Measurements from ENCODE around the gene HSP90B1.

Gene HSP90B1

DNA sequence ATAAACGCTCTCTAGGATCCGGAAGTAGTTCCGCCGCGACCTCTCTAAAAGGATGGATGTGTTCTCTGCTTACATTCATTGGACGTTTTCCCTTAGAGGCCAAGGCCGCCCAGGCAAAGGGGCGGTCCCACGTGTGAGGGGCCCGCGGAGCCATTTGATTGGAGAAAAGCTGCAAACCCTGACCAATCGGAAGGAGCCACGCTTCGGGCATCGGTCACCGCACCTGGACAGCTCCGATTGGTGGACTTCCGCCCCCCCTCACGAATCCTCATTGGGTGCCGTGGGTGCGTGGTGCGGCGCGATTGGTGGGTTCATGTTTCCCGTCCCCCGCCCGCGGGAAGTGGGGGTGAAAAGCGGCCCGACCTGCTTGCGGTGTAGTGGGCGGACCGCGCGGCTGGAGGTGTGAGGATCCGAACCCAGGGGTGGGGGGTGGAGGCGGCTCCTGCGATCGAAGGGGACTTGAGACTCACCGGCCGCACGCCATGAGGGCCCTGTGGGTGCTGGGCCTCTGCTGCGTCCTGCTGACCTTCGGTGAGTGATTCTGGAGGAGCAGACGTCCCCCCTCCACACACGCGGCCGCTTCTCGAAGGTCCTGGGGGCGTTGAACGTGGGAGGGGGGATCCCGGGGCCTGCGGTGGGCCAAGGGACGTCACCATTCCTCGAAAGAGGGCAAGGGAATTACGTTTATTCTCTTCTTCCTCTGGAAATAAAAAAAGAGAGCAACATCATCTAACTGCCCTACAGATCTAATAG lies at the start of gene HSP90B1:
HSP90B1 (plus strand) TSS at position 377 of the 753 bp plus-strand sequence; CDS start at position 483, 106 bp downstream.
- DNase-seq: peak; percentile 100

DNA sequence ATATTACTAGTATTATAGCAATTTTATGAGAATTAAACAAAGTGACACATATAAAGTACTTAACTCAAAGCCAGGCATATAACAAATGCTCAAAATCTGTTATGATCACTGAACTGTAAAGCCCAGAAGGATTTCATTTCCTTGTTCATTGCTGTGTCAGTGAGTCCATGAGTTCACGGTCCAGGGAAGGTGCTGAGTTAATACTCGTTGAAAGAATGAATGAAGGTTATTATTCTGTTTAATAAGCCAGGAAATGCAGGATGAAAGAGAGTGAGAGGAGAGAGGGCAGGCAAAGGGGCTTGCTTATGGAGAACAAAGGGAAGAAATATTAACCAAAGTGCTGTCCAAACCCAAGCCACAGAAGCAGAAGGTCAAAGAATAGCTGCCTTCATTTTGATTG lies 48.9 kb upstream of the HSP90B1 start:
- no peak for DNase-seq

DNA sequence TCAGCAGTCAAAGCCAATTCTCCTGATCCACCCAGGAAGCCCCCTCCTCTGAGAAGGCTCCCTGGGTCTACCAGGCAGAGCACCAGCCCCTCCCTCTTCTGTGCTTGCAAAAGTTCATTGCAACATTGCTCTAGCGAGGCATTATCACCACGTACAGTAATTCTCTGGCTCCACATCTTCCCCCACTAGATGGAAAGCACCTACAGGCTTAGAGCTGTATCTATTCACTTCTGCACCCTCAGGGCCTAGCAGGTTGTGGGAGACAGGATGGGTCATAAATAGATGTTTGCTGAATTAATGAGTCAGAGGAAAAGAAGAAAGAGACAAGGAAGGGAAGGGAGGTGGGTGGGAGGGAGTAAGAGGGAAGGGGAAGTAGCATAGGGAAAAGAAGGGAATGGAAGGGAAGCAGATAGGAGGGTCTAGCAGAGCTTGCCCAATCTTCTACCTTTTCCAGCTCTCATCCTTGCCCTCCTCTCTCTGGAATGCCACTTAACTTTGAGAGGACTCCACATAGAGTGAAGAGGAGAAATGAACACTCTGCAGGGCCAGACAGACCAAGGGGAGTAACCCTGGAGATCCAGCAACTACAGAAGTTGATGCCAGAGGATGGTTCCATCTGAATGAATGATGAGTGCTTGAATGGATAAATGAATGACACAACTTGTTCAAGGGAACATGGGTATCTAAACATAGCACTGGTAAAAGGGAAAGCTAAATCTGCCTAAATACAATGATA lies 47.2 kb upstream of the HSP90B1 start:
- DNase-seq: no peak

DNA sequence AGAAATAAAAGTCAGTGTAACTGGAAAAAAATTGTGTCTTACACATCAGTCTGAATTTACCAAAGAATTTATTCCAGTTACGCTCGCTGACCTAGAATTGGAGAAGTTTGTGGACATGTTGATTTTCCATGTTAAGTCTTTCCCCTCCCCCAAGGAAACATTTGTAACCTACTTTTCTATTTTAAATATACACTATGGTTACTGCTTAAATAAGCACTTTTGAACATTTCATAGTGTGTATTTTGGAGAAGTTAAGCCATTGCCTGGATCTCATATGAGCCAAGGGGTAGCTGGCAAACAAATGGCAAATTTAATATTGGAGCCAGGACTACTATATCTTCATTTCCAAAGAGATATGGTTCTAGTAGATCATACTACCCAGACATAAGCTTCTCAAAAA lies 46.3 kb upstream of the HSP90B1 start:
- no peak for DNase-seq

DNA sequence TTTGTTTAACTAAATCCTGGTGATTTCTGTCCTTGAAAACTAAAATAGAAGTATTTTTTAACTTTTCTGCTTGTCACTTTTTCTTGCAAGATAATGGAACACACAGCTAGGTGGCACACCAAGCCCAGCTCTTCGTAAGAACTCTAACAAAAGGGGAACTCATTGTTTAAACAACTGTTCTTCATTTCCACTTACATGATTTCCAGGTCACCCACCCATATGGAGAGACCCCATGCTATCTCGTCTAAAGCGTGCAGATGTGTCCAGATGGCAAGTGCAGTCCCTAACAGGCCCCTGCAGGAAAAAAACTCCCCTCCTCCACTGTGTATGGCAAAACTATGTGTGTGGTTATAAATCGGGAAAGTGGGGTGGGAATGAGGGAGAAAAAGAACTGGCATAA lies 45.9 kb upstream of the HSP90B1 start:
- DNase-seq: peak; percentile 27

DNA sequence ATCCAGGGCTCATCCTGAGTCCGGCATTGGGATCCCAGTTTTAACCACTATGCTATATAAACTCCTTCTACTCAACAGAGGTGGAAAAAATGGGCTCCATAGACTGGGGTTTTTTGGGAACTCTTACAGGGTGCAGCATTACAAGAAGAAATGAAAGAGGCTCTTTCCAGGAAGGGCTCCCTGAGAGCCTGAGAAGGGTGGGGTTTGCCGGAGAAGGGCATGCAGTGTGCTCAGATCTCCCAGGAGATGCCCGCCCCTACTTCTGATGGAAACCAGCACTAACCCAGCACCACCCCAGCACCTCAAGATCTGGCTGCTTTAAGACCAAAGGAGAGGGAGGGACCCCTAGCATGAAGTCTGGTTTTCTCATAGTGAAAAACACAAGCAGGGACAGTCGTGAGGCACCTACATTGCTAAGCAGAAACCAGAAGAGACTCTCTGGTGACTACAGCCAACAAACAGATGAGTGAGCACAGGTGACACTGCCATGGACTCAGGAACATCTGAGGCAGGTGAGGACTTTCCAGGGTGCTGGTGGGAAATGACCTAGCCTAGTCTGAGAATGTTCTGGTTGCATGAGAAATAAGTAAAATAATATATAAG lies 43.9 kb upstream of the HSP90B1 start:
- DNase-seq: no peak

DNA sequence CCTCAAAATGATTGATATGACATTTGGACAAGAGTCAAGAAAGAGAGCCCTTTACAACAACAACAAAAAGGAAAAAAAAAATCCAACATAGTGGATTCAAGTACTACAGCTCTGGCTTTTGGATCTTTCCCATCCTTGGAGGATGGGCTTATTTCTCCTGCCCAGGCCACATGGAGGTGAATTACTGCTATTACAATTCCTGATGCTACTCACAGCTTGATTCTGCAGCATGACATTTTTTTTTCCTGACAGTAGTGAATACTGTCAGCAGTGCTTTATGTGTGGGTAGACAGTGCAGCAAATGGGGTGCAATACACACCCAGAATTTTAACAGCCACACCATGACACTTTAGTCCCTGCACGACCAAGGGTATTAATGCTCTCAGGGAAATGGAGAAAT lies 42.5 kb upstream of the HSP90B1 start:
- no peak for DNase-seq

DNA sequence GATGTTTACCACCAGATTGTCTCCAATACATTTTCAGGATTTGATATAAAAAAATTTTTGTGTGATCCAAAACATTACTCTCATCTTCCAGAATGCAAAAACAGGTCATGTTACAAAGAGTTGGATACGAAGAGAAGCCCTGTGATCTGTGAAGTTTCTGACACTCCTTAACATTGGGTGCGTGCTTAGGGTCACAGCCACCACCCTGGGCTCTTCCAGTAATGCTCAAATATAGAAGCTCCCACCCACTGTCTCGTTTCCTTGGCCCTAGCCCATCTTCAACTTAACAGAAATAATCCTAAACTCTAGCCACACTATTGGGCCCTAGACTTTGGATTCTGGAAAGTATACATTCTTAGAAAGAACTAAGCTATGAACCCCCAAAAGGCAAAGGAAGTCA lies 32.9 kb upstream of the HSP90B1 start:
- DNase-seq: no peak

DNA sequence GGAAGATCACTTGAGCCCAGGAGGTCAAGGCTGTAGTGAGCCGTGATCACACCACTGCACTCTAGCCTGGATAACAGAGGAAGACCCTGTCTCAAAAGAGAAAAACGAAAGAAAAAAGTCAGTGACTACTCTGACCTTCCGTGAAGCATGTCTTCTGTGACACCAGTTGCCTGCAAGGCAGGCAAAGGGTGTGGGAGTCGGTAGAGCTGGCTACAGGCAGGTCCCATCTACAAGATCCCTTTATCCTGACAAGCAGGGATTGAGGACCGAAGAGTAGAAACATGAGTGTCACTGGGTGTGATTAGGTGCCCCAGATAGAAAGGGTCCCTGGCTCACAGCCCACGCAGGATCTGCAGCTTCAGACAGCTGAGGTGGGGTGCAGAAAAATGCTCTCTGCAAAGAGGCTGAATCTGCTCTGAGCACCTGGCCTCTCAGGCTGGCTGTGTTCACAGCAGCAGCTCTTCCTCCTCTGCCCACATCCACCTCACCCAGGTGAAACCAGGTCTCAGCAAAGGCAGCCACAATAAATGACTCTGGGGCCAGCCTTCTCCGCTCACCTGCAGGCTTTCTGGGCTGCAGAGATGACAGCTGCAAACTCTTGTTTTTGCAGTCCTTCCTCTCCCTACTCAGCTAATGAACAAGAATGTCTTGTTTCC lies 28.6 kb upstream of the HSP90B1 start:
- DNase-seq: peak; percentile 15

DNA sequence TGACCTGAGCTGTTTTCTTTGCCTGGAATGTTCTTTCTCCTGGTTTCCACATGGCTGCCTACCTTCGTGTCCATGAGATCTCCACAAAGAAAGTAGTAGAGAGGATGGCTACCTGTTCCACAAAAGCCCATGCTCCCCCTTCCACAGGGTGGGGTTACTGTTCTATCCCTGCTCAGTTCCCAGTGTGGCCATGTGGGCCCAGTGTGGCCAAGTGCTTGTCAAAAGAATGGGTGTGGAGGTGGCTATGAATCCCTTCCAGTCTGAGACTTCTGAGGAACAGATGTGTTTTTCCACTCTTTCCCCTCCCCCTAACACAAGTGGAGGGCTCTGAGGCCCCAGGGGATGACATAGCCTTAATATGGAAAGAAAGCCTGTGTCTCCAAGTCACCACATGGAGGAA lies 26.2 kb upstream of the HSP90B1 start:
- DNase-seq: no peak

DNA sequence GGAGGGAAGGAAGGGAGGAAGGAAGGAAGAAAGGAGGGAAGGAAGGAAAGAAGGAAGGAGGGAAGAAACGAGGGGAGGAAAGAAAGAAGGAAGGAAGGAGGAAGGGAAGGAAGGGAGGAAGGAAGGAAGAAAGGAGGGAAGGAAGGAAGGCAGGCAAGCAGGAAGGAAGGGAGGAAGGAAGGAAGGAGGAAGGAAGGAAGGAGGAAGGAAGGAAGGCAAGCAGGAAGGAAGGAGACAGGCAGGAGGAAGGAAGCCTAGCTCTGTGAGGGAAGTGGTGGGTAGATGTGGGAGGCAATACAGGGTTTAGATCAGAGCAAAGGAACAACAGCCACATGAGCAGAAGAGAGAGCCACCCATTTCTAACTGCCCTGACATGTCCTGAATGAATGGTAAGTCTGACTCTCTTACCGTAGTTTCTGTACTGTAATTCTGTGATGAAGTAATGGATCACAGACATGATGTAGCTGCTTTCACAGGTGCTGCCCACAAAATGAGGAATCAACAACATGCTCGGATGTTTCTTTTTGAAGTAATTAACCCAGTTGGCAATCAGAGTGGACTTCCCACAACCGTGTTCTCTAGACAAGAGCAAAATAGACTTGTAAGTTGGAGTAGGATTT lies 24.4 kb upstream of the HSP90B1 start:
- DNase-seq: no peak

DNA sequence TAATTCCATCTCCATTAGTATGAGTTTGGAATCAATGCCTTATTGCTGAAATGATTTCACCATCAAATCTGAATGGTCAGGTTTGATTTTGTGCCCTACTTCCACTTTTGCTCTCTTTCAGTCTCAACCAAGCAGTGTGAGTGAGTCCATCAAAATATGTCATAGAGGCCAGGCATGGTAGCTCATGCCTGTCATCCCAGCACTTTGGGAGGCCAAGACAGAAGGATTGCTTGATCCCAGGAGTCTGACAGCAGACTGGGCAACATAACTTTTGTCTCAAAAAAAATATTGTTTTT lies 22.0 kb upstream of the HSP90B1 start:
- DNase-seq: no peak

DNA sequence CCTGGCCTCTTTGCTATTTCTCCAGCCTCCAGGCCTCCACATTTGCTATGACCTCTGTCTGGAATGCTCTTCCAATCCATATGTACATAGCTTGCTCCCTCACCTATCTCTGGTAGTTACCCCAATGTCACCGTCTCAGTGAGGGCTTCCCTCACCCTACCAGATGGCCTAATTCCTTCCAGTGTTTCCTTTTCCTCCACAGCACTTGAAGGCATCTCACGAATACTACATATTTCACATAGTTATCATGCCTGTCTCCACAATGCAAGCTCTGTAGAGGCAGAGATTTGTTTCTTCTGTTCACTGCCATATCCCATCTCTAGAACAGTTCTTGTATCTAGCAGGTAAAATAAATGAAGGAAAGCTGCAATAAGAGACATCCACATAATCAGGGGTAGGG lies 21.3 kb upstream of the HSP90B1 start:
- DNase-seq: no peak

DNA sequence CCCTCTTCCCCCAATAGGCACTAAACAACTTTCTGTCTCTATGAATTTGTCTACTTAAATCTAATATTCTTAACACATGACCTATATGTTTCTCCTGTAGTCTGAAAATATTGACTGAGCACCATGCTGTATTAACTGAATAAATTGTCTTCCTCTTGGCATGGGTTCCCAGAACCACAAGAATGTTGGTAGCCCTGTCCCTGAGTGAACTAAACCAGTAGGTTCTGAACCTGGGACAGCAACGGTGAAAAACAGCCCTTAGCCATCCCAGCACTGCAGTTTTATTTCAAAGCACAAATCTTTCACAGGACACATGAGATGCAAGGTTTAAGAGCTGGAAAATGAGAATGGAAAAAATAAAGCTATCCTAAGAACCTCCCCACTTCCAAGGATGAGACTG lies 20.4 kb upstream of the HSP90B1 start:
- DNase-seq: no peak

DNA sequence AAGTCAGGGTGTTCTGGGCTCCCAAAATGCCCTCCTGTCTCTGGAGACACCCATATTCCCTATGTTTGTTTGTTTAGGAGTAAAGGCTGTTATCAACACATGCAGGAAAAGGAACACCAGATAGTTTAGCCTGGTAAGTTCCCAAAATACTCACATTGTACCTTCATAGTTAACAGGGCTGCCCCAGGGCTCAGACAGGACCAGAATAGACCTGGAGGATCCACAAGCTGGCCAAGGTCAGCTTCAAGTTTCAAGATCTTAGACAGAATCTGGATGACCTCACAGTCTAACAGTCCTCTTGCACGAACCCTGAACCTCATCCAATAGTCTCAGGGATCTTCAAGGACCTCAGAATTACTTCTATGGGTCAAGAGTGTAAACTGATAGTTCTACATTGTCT lies 18.1 kb upstream of the HSP90B1 start:
- DNase-seq: no peak

DNA sequence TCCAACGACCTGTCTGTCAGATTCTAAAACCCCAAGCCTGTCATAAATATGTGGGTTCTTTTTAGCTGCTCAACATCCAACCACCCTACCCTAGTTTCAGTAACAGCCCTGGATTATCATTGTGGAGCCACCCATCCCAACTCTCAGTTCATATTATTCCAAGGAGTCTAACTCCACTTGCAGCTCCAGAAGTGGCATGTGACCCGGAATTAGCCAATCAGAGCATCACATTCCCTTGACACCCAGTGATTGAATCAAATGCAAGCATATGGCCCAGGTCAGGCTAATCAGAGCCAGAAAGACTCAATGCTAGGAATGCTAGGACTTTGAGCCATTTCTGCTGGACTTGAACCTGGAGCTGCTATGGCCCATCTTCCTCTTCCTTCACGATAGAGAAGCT lies 17.1 kb upstream of the HSP90B1 start:
- DNase-seq: no peak

DNA sequence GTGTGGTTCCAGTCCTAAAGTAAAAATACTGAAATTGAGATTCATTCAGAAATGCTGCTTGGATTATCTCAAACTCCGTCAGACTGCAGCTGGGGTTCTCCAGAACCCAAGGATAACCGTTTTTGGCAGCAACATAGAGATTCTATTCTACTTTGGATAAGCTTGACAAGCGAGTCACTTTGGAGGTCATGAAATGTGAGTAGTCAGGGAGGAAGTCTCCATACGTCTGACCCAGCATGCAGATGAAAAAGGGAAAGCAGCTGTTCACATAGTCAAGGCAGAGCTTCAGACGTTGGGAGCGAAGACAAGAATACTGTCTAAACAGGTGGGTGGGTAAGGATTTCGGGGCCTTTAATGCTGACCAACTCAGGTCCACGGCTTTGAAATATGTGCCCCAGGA lies 14.9 kb upstream of the HSP90B1 start:
- DNase-seq: no peak

DNA sequence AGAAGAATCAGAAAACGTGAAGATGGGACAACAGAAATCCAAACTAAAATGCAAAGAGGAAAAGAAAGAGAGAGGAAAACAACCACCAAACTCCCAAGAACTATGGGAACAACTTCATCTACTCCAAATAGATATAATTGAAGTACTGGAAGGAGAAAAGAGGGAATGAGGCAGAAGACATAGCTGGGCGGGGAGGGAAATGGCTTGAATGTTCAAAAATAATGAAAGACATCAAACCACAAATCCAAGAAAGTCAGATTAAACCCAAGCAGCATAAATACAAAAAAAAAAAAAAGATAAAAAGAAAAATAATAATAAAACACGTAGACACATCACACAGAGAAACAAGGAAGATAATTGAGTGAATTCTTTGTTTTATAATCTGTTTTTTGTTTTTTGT lies 12.3 kb upstream of the HSP90B1 start:
- no peak for DNase-seq

DNA sequence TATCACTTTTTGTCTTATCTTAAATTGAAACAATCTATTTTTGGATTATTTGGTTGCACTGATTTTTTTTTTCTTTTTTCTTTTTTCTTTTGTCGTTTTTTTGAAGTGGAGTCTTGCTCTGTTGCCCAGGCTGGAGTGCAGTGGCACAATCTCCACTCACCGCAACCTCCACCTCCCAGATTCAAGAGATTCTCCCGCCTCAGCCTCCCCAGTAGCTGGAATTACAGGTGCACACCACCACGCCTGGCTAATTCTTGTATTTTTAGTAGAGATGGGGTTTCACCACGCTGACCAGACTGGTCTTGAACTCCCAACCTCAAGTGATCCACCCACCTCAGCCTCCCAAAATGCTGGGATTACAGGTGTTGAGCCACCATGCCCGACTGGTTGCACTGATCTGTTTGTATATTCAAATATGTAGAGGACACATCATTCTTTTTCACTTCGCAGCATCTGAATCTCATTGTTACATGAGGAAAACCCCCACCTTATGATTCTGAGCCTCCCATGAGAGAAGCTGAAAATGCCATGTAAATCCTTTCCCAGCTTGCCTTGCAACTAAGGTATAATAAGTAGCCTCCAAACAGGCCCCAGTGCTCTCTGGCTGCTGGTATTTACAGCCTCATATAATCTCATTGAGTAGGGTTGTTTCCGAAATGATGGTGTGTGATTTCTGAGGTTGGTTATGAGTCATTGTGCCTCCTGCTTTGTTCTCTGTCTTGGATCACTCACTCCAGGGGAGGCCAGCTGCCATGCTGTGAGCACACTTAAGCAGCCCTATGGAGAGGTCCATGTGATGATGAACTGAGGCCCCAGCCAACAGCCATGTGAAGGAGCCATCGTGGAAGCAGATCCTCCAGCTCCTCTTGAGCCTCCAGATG lies 5.2 kb upstream of the HSP90B1 start:
- DNase-seq: peak; percentile 65

DNA sequence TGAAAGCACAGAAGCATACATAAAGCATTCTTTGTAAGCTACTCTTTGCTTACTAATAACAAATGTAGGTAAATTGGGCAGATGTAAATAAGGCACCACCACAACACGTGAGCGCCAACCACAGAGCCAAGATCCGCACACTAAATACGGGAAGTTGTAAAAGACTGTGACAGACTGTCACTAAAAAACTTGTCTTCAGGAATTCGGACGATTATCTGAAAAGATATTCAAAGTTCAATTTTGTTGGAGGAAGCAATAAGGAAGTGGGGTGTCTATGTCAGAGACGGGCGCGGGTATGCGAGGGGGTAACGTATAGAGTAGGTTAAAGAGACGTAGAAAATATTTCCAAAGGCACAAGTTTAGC lies 1.5 kb upstream of the HSP90B1 start:
- DNase-seq: peak; percentile 57

DNA sequence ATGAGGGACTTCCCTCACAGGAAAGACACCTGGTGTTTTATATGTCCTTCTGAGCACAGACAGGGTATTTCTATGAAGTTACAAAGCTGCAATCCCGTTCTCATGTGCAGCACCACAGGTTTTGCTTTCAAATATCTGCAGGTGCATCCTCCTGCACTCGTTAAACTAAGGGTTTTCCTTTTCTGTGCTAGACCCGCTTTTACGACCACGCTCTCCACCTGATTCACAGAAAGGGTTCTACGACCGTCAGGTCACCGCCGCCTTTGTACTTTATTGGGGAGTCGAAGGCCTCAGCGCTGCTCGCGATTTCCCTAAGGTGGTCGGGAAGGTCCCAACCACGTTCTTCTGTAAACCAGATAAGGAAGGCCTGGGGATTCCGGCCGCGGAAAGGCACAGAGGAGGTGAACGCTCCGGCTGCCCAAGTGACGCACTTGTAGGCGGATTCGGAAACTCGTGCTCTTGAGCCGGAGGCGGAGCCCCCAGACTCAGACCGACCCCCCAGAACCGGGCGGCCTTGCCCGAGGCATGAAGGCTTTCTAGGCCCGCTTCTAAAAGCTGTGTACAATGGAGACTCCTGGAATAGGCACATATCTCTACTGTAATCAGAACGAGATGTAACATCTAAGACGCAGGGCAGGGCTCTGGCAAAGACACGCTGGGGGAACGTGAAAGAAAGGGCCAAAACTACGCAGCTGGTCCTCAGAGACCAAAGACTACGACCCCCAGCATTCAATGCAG lies 995 bp upstream of the HSP90B1 start:
- peak; percentile 85 for DNase-seq

DNA sequence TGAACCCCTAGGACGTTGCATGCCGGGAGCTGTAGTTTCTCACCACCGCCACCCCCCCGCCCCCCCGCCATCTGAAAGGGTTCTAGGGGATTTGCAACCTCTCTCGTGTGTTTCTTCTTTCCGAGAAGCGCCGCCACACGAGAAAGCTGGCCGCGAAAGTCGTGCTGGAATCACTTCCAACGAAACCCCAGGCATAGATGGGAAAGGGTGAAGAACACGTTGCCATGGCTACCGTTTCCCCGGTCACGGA lies 501 bp upstream of the HSP90B1 start:
- no peak for DNase-seq
